GM19467 (cell line): Measurements from ENCODE around the gene MLH1.

Experiments
- ATAC-seq: cut with Tn5 transposase; IDR thresholded peaks from one replicate; pipeline ENCODE4 v1.9.1; 2021; ENCODE audit warnings: mild to moderate bottlenecking, moderate library complexity; ENCODE audit not compliant: unreplicated experiment

MLH1 gene

GRCh38 chr3:37087870-37088269, 94.6 kb downstream of the MLH1 start:
- no peak for ATAC-seq

GRCh38 chr3:37092484-37092883, 99.2 kb downstream of the MLH1 start:
- no peak for ATAC-seq

- ATAC-seq, result no peak
Measured at GRCh38 chr3:37093481-37093880, 100.2 kb downstream of the MLH1 start.

- ATAC-seq, result no peak
Measured at GRCh38 chr3:37094636-37095035, 101.3 kb downstream of the MLH1 start.

- no peak for ATAC-seq
Measured at GRCh38 chr3:37096288-37096687, 103.0 kb downstream of the MLH1 start.

GRCh38 chr3:37096975-37097374, 103.7 kb downstream of the MLH1 start:
- no peak for ATAC-seq

GRCh38 chr3:37097776-37098175, 104.5 kb downstream of the MLH1 start:
- no peak for ATAC-seq

- ATAC-seq, result no peak
Measured at GRCh38 chr3:37098884-37099283, 105.6 kb downstream of the MLH1 start.

- ATAC-seq, result no peak
Measured at GRCh38 chr3:37099469-37099868, 106.2 kb downstream of the MLH1 start.

- no peak for ATAC-seq
Measured at GRCh38 chr3:37100411-37100810, 107.1 kb downstream of the MLH1 start.
